Osteocyte (in vitro differentiated cells): Measurements from ENCODE around the gene ZNRF3. TPM values are rescaled to one million over a fixed set of nuclear protein-coding genes. Genes with fewer than 3 reads are reported as not detected.

ENCODE experiments used
- DNase-seq: peaks from one replicate; pipeline ENCODE4 v3.0.0; 2021; ENCODE audit warnings: mixed read lengths; ENCODE audit not compliant: unreplicated experiment; ENCODE audit errors: extremely low spot score
- H3K27ac Mint-ChIP-seq: one replicate; pipeline ENCODE4 v1.8.0; 2021; ENCODE audit warnings: mild to moderate bottlenecking, mixed read lengths; ENCODE audit not compliant: unreplicated experiment
- H3K27me3 Mint-ChIP-seq: one replicate; pipeline ENCODE4 v1.8.0; 2021; ENCODE audit warnings: mixed read lengths; ENCODE audit not compliant: unreplicated experiment
- H3K36me3 Mint-ChIP-seq: one replicate; pipeline ENCODE4 v1.8.0; 2021; ENCODE audit warnings: mixed read lengths; ENCODE audit not compliant: unreplicated experiment
- H3K4me1 Mint-ChIP-seq: one replicate; pipeline ENCODE4 v1.8.0; 2021; ENCODE audit warnings: mixed read lengths; ENCODE audit not compliant: unreplicated experiment
- H3K4me3 Mint-ChIP-seq: one replicate; pipeline ENCODE4 v1.8.0; 2021; ENCODE audit warnings: mild to moderate bottlenecking, moderate library complexity, mixed read lengths; ENCODE audit not compliant: unreplicated experiment
- H3K9me3 Mint-ChIP-seq: one replicate; pipeline ENCODE4 v1.8.0; 2021; ENCODE audit warnings: mixed read lengths; ENCODE audit not compliant: unreplicated experiment
- CTCF ChIP-seq: fragments of 200-600 bp; sonication (generic); IDR thresholded peaks from 2 replicates; pipeline ENCODE4 v1.5.0; 2021; ENCODE audit warnings: antibody characterized with exemption, mild to moderate bottlenecking, moderate library complexity
- total RNA-seq: library from RNA; stranded (reverse); gene quantifications from 2 replicates; pipeline ENCODE4 v1.2.1, GENCODE V29; 2021

The ZNRF3 gene
- total RNA-seq, 1 donor from 2014 or later: 6.4 TPM

- Mint-ChIP-seq H3K4me3 (no peak overlapping the region), H3K27me3 (peaks cover 6% of the 10 kb centered on the region), H3K4me1 (peaks cover 28% of the 10 kb centered on the region), H3K27ac (peak overlapping the region; percentile 58), H3K36me3 (no peaks in the 10 kb centered on the region), H3K9me3 (no peaks in the 10 kb centered on the region)
- DNase-seq: no peak
- no peak for TF ChIP-seq CTCF
These were observed 210.3 kb downstream of the ZNRF3 start for GRCh38 chr22:29093501-29094300.

- Mint-ChIP-seq H3K27ac (no peak overlapping the region), H3K27me3 (peaks cover 2% of the 10 kb centered on the region), H3K4me3 (no peak overlapping the region), H3K4me1 (peaks cover 28% of the 10 kb centered on the region), H3K9me3 (no peaks in the 10 kb centered on the region), H3K36me3 (no peaks in the 10 kb centered on the region)
- no peak for DNase-seq
- no peak for TF ChIP-seq CTCF
These were observed 212.1 kb downstream of the ZNRF3 start for GRCh38 chr22:29095459-29095858.

- Mint-ChIP-seq H3K27me3 (peaks cover under 1% of the 10 kb centered on the region), H3K27ac (peak overlapping the region; percentile 12), H3K4me3 (no peak overlapping the region), H3K36me3 (no peaks in the 10 kb centered on the region), H3K9me3 (no peaks in the 10 kb centered on the region), H3K4me1 (peaks cover 26% of the 10 kb centered on the region)
- TF ChIP-seq CTCF: no peak
- no peak for DNase-seq
These were observed 213.6 kb downstream of the ZNRF3 start for GRCh38 chr22:29096736-29097669.

GRCh38 chr22:29098296-29098695 is 214.9 kb downstream of the ZNRF3 start:
- Mint-ChIP-seq H3K9me3 (no peaks in the 10 kb centered on the region), H3K27me3 (no peaks in the 10 kb centered on the region), H3K27ac (no peak overlapping the region), H3K4me1 (peaks cover 21% of the 10 kb centered on the region), H3K4me3 (no peak overlapping the region), H3K36me3 (no peaks in the 10 kb centered on the region)
- no peak for TF ChIP-seq CTCF
- no peak for DNase-seq

GRCh38 chr22:29102300-29102699 is 218.9 kb downstream of the ZNRF3 start:
- Mint-ChIP-seq H3K4me1 (peaks cover 2% of the 10 kb centered on the region), H3K4me3 (no peak overlapping the region), H3K27me3 (no peaks in the 10 kb centered on the region), H3K9me3 (no peaks in the 10 kb centered on the region), H3K27ac (no peak overlapping the region), H3K36me3 (no peaks in the 10 kb centered on the region)
- DNase-seq: no peak
- TF ChIP-seq CTCF: no peak
